K562 (cell line): Measurements from ENCODE around the gene PPM1G. TPM values are rescaled to one million over a fixed set of nuclear protein-coding genes. Genes with fewer than 3 reads are reported as not detected.

Experiments
- GTF3C2 ChIP-seq: IDR thresholded peaks from 3 replicates; pipeline ENCODE4 v1.6.1; 2011; ENCODE audit warnings: borderline replicate concordance, mild to moderate bottlenecking, moderate library complexity; ENCODE audit not compliant: insufficient read length; ENCODE audit errors: extremely low read depth
- HDAC2 ChIP-seq: fragments of 450-650 bp; IDR thresholded peaks from 2 replicates; pipeline ENCODE4 v1.6.1; 2016; ENCODE audit warnings: mild to moderate bottlenecking
- HSF4 ChIP-seq: fragments of 250-450 bp; sonication (Bioruptor Pico); IDR thresholded peaks from 2 replicates; pipeline ENCODE4 v2.1.2; 2022; ENCODE audit warnings: mild to moderate bottlenecking, moderate library complexity, borderline replicate concordance
- MAZ ChIP-seq, 2 experiments: fragments of 450-650 bp in 1 of 2; sonication (generic) in 1 of 2; formaldehyde crosslinking; IDR thresholded peaks in 1 of 2; conservative IDR thresholded peaks in 1 of 2; 2 replicates each; pipeline versions ENCODE4 v1.4.0 to v1.5.0; 2020; ENCODE audit warnings: mild to moderate bottlenecking in 1 of 2, missing genetic modification reagents in 1 of 2
- MNT ChIP-seq, 2 experiments: fragments of 450-650 bp; conservative IDR thresholded peaks; 2 replicates each; pipeline ENCODE4 v1.6.1; 2017; ENCODE audit warnings: mild to moderate bottlenecking in 2 of 2, moderate library complexity in 2 of 2
- SREBF2 ChIP-seq: sonication (generic); formaldehyde crosslinking; IDR thresholded peaks from 2 replicates; pipeline ENCODE4 v1.4.0; 2020; ENCODE audit warnings: mild to moderate bottlenecking, missing genetic modification reagents
- ZNF655 ChIP-seq: fragments of 250-450 bp; sonication (Bioruptor Pico); IDR thresholded peaks from 2 replicates; pipeline ENCODE4 v1.5.0; 2021
- polyA plus RNA-seq, 8 experiments: library from polyadenylated mRNA; depleted of rRNA in 4 of 8; stranded (reverse) in 5 of 8; unstranded in 3 of 8; fragments of >200 nt; fragmentation: Nextera tagmentation in 2 of 8; fragmentation: Illumina TruSeq in 1 of 8; extraction: Ambion mirVana in 2 of 8; extraction: Trizol in 1 of 8; gene quantifications; 2 replicates each; pipeline versions ENCODE4 v1.2.1 to v1.2.3, GENCODE V29; 2011 to 2014; ENCODE audit warnings: inconsistent platforms in 1 of 8, missing spikeins in 1 of 8
- total RNA-seq, 7 experiments: library from RNA; depleted of rRNA in 6 of 7; stranded (reverse); fragments of >200 nt in 6 of 7; fragmentation: Illumina TruSeq in 2 of 7; extraction: Trizol in 2 of 7; gene quantifications; 2 replicates each; pipeline versions ENCODE4 v1.2.1 to v1.2.3, GENCODE V29; 2011 to 2021; ENCODE audit warnings: low replicate concordance in 1 of 7
- TF ChIP-seq, protein P1 (sequence below): fragments of 450-650 bp; IDR thresholded peaks from 2 replicates; pipeline ENCODE4 v1.6.1; 2017; ENCODE audit warnings: mild to moderate bottlenecking, moderate library complexity
- TF ChIP-seq, protein P2 (sequence below): fragments of 450-650 bp; IDR thresholded peaks from 2 replicates; pipeline ENCODE4 v1.7.1; 2018; ENCODE audit warnings: mild to moderate bottlenecking, low read depth; ENCODE audit not compliant: partially characterized antibody
- TF ChIP-seq, protein P3 (sequence below), 3 experiments: fragments of 200-800 bp in 1 of 3; fragments of 250-450 bp in 1 of 3; fragments of 450-650 bp in 1 of 3; sonication (Bioruptor Pico) in 1 of 3; sonication (Bioruptor generic) in 1 of 3; formaldehyde crosslinking in 1 of 3; IDR thresholded peaks; 2 replicates each; pipeline versions ENCODE4 v1.6.1 to v1.8.0; 2016 to 2022; ENCODE audit warnings: mild to moderate bottlenecking in 2 of 3, missing genetic modification characterization in 2 of 3, missing compliant biosample characterization in 1 of 3, moderate library complexity in 1 of 3

Gene PPM1G
- total and polyA plus RNA-seq, 9 of the 15 experiments (the other 6 are each of a cell fraction or from before 2014, with no cell fraction given) = 61.7 to 230 (median 153) TPM

DNA sequence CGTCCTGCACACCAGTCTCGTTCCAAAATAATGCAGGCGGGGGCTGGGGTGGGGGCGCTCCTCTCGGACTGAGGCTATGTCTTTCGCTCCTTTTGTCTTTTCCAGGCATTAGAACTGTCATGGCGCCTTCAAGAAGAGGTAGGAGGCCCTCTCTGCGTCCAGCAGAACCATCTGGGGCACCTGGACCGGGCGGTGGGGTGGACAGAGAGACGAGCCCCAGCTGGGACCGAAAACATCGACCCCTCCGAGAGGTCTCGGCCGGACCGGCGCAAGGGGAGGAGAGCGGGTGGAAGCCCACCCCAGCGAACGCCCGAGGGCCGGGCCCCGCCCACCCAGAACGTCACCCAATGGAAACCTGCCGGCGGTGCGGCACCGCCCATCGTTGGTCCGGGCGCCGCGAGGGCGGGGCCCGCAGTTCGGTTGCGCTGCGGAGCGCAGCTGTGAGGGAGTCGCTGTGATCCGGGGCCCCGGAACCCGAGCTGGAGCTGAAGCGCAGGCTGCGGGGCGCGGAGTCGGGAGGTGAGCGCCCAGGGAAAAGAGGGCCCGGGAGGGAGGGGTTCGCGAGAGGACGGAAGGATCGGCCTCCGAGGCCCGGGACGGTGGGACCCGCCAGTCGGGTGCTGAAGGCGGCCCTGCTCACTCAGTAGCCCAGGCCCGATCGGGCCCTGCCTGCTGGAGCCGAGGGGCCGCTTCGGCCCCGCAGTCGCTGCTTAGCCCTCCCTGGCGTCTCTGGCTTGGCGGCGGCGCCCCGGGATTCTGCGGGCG, 19.0 kb upstream of the PPM1G start, which contains the start of gene NRBP1 (continued):
- TF ChIP-seq, protein P1, sequence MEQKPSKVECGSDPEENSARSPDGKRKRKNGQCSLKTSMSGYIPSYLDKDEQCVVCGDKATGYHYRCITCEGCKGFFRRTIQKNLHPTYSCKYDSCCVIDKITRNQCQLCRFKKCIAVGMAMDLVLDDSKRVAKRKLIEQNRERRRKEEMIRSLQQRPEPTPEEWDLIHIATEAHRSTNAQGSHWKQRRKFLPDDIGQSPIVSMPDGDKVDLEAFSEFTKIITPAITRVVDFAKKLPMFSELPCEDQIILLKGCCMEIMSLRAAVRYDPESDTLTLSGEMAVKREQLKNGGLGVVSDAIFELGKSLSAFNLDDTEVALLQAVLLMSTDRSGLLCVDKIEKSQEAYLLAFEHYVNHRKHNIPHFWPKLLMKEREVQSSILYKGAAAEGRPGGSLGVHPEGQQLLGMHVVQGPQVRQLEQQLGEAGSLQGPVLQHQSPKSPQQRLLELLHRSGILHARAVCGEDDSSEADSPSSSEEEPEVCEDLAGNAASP = no peak
- no peak for TF ChIP-seq HDAC2
- no peak for TF ChIP-seq GTF3C2
- no peak for TF ChIP-seq SREBF2 (CRISPR knock-in tag)
- no peak for TF ChIP-seq HSF4 (CRISPR knock-in tag)
- peak in 1 of 2 experiments; percentile 58; a peak in 3 of 4 replicates for TF ChIP-seq MNT (conservative IDR thresholded peaks at IDR 0.05)
- TF ChIP-seq ZNF655 = no peak
- peak; percentile 90 to 95 for TF ChIP-seq MAZ (CRISPR knock-in tag; conservative IDR thresholded peaks at IDR 0.05 in 1 of 2, IDR thresholded peaks at IDR 0.05 in 1 of 2)
- TF ChIP-seq, protein P2, sequence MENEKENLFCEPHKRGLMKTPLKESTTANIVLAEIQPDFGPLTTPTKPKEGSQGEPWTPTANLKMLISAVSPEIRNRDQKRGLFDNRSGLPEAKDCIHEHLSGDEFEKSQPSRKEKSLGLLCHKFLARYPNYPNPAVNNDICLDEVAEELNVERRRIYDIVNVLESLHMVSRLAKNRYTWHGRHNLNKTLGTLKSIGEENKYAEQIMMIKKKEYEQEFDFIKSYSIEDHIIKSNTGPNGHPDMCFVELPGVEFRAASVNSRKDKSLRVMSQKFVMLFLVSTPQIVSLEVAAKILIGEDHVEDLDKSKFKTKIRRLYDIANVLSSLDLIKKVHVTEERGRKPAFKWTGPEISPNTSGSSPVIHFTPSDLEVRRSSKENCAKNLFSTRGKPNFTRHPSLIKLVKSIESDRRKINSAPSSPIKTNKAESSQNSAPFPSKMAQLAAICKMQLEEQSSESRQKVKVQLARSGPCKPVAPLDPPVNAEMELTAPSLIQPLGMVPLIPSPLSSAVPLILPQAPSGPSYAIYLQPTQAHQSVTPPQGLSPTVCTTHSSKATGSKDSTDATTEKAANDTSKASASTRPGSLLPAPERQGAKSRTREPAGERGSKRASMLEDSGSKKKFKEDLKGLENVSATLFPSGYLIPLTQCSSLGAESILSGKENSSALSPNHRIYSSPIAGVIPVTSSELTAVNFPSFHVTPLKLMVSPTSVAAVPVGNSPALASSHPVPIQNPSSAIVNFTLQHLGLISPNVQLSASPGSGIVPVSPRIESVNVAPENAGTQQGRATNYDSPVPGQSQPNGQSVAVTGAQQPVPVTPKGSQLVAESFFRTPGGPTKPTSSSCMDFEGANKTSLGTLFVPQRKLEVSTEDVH = no peak
- TF ChIP-seq, protein P3, sequence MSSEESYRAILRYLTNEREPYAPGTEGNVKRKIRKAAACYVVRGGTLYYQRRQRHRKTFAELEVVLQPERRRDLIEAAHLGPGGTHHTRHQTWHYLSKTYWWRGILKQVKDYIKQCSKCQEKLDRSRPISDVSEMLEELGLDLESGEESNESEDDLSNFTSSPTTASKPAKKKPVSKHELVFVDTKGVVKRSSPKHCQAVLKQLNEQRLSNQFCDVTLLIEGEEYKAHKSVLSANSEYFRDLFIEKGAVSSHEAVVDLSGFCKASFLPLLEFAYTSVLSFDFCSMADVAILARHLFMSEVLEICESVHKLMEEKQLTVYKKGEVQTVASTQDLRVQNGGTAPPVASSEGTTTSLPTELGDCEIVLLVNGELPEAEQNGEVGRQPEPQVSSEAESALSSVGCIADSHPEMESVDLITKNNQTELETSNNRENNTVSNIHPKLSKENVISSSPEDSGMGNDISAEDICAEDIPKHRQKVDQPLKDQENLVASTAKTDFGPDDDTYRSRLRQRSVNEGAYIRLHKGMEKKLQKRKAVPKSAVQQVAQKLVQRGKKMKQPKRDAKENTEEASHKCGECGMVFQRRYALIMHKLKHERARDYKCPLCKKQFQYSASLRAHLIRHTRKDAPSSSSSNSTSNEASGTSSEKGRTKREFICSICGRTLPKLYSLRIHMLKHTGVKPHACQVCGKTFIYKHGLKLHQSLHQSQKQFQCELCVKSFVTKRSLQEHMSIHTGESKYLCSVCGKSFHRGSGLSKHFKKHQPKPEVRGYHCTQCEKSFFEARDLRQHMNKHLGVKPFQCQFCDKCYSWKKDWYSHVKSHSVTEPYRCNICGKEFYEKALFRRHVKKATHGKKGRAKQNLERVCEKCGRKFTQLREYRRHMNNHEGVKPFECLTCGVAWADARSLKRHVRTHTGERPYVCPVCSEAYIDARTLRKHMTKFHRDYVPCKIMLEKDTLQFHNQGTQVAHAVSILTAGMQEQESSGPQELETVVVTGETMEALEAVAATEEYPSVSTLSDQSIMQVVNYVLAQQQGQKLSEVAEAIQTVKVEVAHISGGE (CRISPR knock-in tag; IDR thresholded peaks at IDR 0.05) = peak in 2 of 3 experiments; percentile 60 to 96; a peak in 3 of 6 replicates
